Amniotic epithelial cell (primary cell): ENCODE data around the gene NECTIN4.
A peak's percentile ranks its signal among the peaks of the same experiment; 100 is the strongest.
"Not testable (repeated sequence)": the region's sequence is repeated elsewhere in the genome, so short reads cannot be mapped to it uniquely, and the experiment has no call there.

Experiments used
- DNase-seq: peaks from one replicate; pipeline ENCODE4 v3.0.0-alpha.2; 2010; ENCODE audit warnings: low read depth

Gene NECTIN4

DNA sequence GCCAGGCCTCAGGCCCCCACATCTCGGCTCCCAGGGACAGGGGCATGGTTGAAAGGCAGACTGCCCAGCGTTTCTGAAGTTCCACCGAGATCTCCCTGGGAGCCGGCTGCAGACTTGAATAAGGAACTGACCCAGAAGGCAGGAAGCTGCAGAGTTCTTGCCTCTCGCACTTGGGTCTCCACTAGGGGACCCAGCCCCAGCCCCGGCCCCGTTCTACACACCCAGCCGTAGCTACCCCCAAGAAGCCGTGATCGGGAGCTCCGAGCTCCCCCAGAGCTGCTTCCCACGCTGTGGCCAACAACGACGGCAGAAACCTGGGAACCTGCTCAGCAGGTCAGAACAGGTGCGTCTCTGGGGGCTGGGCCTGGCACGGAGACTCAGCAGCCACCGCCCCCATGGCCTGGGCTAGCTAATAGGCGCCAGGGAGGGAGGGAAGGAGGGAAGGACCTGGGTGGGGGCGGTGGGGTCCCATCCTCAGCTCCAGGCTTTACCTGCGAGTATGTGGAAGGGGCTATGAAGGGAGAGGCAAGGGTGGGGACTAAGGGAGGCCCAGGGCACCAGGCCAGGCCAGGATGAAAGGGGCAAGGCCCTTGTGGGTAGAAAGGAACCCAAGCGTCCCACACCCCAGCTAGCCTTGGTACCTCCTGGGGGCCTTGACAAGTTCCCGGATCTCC is at the start of gene NECTIN4:
TSS of gene NECTIN4 (minus strand) at position 308 of the 674 bp plus-strand sequence. CDS start at position 46, 262 bp downstream.
- DNase-seq, result no peak

GRCh38 chr1:161138431-161138830 is 49.1 kb upstream of the NECTIN4 start:
- DNase-seq, result no peak

DNA sequence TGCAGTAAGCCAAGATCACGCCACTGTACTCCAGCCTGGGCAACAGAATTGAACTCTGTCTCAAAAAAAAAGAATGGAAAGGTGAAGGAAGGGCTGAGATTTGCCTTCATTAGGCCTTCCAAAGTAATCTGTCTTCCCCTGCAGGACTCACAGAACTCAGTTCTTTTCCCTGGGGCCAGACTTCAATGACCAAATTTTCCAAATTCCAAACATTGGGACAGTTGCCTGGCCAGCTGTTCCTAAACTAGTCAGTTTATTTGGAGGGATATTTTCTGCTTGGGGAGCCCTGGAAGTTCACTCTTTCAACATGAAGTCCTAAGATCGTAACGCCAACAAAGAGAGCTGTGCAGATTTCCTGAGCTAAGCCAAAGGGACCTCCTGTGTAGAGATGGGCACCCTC is 48.5 kb upstream of the NECTIN4 start:
- no peak for DNase-seq

GRCh38 chr1:161133220-161133740 is 43.9 kb upstream of the NECTIN4 start:
- peak; percentile 31 for DNase-seq

DNA sequence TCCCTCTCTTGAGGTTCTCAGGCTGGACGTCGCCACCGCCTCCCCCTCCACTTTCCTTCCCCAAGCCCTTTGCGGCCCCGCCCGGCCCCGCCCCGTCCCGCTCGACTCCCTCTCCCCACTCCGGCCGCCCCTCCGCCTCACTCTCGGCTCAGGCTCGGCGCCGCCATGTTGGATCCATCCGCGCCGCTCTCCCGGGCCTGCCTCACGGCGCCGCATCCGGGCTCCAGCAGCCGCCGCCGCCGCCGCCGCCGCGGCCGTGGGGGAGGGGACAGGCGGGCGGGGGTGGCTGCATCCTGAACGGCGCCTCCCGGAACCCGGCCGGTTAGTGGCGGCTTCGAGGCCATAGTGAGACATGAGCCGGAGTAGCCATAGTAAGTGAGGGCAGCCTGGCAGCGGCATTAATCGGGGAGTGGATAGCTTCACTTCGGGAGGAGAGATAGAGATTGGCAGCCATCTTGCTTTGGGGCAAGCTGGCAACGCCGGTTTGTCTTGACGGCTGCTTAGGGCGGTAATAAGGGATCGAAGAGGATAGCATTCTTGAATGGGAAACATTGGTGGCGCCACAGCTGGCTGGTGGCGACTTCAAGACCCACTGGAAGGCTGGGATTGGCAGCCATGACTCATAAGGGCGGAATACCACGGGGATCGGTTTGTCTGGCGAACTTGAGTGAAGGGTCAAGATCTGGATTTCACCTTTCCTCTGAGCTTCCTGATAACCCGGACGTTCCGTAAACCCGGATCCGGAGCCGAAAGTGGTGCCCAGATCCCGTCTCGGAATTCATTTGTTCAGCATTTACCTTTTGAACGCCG is 43.3 kb upstream of the NECTIN4 start, which contains the start of gene DEDD:
TSS of gene DEDD (minus strand) at position 258 of the 810 bp plus-strand sequence. CDS start 8,205 bp downstream, outside the sequence.
- DNase-seq, result peak; percentile 95

DNA sequence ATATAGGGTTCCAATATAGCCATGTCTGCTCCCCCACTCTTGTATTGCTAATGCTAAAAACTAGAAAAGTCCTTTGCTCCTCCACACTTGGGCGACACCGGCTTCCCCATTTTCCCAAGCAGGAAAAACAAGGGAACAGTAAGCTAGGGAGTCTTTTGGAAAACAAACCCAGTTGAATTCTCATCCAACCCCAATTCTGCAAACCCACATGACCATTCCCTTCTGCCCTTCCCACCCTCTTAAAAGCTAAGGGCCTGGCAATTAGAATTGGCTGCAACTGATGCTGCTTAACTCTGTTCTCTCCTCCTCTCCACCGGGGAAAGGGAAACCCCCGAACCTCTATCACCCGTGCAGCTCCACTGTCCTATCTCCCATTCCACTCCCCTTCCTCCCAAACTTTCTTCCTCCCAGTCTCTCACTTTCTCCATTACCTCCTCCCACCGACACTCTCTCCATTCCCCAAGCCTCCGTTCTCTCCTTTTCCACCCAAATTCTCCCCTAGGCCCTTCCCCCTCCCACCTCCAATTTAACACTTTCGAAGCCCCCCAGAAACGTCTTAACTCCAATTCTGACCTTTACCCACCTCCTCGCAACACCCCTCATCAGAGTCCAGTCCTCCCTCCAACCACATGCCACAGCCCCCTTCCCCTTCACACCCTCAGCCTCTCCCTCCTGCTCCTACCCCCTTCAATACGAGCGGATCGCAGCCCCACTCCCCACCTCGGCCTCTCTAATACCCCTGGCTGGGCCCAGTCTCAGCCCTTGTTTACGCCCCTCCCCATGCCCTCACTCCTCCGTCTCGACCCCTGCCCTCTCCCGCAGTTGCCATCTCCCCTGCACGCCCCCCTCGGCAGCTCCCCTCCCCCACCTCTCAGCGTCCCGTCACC is 42.4 kb upstream of the NECTIN4 start:
- DNase-seq, result no peak

GRCh38 chr1:161130266-161130665 is 40.9 kb upstream of the NECTIN4 start:
- DNase-seq, result no peak

- DNase-seq, result no peak
Measured at GRCh38 chr1:161128591-161129420, 39.4 kb upstream of the NECTIN4 start.

DNA sequence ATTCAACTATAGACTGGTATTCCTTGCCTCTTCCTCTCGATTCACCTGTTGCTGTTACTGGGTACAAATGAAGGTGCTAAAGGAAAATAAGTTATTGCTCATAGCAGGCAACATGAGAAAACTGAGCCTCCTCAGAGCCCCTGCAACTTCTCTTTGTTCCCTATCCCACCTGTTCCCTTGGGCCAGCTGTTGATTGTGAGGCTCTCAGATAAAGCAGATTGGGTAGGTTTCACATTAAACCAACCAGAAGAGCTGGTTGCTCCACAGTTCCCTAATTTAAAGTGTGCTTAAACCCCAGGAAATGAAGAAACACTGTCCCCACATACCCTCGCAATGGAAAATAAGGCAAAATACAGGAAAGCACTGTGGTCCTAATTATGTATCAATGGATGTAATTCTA is 38.3 kb upstream of the NECTIN4 start:
- DNase-seq, result no peak

DNA sequence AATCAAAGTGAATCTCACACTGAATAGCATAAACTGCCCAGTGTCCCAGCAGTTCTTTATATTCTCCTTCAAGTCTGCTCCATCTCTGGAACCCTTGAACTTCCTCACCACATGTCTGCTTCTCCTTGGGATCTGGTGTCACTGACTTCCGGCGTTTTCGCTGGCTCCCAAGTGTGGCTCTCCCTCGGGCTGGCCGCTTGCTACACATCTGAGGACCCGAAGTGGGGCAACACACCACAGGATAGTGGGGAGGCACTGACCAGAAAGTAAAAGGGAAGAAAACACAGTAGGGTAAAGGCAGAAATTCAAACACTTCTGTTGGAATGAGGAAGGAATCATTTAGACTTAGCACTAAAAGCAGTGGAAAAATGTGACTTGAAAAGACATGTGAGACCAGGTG is 33.6 kb upstream of the NECTIN4 start:
- DNase-seq, result no peak

DNA sequence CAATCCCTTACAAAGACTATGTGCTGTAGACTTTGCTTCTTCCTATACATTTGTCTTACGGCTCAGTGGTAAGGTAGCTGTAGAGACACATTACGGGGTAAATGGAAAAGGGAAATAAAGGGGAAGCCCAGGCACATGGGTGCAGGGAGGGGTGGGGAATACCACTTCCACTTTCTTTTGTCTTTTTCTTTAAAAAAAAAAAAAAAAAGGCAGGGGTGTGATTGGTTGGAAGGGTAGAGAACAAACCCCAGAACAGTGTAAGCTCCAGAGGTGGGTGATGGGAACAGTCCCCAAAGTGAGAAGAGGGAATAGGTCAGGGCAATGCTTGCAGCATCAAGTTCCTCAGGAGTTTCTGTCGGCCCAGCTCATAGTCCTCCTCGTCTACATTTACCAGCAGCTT is 32.5 kb upstream of the NECTIN4 start:
- DNase-seq, result no peak

DNA sequence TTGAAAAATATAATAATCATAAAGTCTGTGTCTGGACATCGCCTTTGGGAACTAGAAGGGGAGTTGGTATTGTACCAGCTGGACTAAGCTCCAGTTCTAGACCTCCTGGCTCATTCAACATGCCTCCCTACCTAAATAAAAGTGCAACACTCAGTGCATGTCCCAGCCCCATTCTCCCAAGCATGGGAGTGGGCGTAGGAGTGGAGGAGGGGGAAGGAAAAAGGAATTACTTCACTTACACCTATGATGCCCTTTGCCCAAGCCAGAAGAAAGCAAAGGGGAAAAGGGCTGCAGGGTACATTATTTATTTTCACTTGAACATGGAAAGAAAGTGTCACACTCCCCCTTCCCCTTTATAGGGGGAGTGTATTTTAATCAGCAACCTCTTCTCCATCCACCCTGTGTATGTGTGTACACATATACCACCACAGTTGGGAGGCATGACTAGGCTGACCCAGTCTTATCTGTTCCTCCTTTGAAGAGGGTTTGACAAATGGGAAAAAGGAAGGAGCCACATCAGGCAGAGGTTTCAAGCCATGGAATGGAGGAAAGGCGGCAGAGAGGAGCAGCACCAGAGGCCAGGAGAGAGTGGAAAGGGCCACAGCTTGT is 31.8 kb upstream of the NECTIN4 start:
- no peak for DNase-seq

- peak; percentile 90 for DNase-seq
Measured at GRCh38 chr1:161119092-161119903, 29.9 kb upstream of the NECTIN4 start.

GRCh38 chr1:161117759-161118581 is 28.6 kb upstream of the NECTIN4 start, which contains the start of the genes NIT1 and PFDN2:
NIT1 (plus strand) TSS chr1:161118105; CDS start chr1:161118177, 72 bp downstream.
PFDN2 (minus strand) TSS chr1:161118037; CDS start chr1:161118026, 11 bp downstream.
- peak; percentile 74 for DNase-seq

- DNase-seq, result not testable (repeated sequence)
Measured at GRCh38 chr1:161115961-161116360, 26.6 kb upstream of the NECTIN4 start.

GRCh38 chr1:161115132-161115711 is 25.9 kb upstream of the NECTIN4 start:
- peak; percentile 94 for DNase-seq

- no peak for DNase-seq
Measured at GRCh38 chr1:161114556-161114955, 25.2 kb upstream of the NECTIN4 start.

DNA sequence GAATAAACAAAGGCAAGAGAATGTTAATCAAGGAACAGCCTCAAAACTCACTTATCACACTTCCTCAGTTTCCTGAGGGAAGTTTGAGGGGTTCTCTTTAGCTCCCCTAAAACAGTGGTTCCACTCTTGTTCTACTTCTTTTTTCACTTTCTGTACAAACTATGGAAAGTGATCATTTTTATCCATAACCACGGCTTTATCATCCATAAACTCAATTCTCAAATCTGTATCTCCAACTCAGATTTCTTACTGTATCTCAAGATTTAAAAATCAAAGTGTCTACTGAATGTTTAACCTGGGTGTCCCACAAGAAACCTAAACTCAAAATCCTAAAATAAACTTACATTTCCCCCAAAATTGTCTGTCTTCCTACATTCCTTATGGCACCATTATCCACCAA is 24.6 kb upstream of the NECTIN4 start:
- DNase-seq, result no peak
